SK-N-MC (cell line): ENCODE measurements around the gene TK2.

Source experiments
- EZH2 ChIP-seq: fragments of 200-600 bp; sonication (generic); IDR thresholded peaks from one replicate; pipeline ENCODE4 v1.6.1; 2017; ENCODE audit warnings: antibody characterized with exemption
- FOXP2 ChIP-seq: optimal IDR thresholded peaks from 2 replicates; pipeline ENCODE3; 2011; ENCODE audit warnings: mild to moderate bottlenecking, moderate library complexity; ENCODE audit not compliant: insufficient read depth; ENCODE audit errors: extremely low read length, control extremely low read depth
- POLR2AphosphoS5 ChIP-seq: IDR thresholded peaks from 2 replicates; pipeline ENCODE4 v1.6.1; 2012; ENCODE audit warnings: mild to moderate bottlenecking, low read depth, low read length, borderline replicate concordance

DNA sequence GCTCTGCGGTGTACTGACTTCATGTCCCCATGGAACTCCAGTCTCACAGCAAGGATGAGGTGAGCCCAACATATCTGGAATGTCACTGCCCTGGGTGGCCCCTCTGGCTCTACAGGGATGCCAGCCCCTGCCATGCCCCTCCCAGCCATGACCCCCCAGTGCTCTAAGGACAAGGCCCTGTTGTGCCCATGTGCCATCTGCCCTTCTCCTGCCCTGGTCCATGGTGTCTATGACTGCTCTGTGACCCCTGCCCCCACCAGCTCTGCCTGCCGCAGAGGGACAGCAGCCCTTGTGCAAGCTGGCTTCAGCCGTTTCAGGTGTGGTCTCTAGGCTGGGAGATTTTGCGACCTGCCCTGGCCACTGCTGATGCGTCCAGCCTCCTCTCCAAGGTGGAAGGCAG lies 40.3 kb downstream of the TK2 start:
- TF ChIP-seq EZH2 (no peak), POLR2AphosphoS5 (no peak), FOXP2 (no peak)
